Measurements from ENCODE around the gene NCAPH2. TPM values are rescaled to one million over a fixed set of nuclear protein-coding genes. Genes with fewer than 3 reads are reported as not detected.
"Not testable (repeated sequence)": the region's sequence is repeated elsewhere in the genome, so short reads cannot be mapped to it uniquely, and the experiment has no call there.

The NCAPH2 gene
- total and polyA plus RNA-seq, 4 experiments from 2014 or later: 36.4 to 81.8 (median 59.0) TPM

- H3K36me3 Mint-ChIP-seq; H3K9me3 ChIP-seq (ENCODE audit: control insufficient read depth in 1 of 2, low read length in 2 of 2); H3K27me3 Mint-ChIP-seq; H3K9me3 Mint-ChIP-seq; H3K27ac ChIP-seq (ENCODE audit: low read depth, low read length); DNase-seq; H3K36me3 ChIP-seq (ENCODE audit: insufficient read depth, low read length); H3K4me3 ChIP-seq (ENCODE audit: low read length in 2 of 2); H3K27me3 ChIP-seq (ENCODE audit: insufficient read depth, low read length); intact Hi-C loops (cut with micrococcal nuclease): not testable (repeated sequence)
- H3K27ac Mint-ChIP-seq: peak overlapping the region; percentile 29 to 98 (median 96)
- peaks cover 30 to 63% (median 49%) of the 10 kb centered on the region in 4 donors for H3K4me1 Mint-ChIP-seq
- CTCF ChIA-PET (ENCODE audit: partially characterized antibody): interaction anchor here (1.4 to 9.2 kb wide), 4 partner anchors 14 to 80 kb away, joined by 7 to 135 read pairs (median 18); partner anchors contain the start of genes SCO2, SYCE3 and TYMP
- POLR2A ChIA-PET (ENCODE audit: partially characterized antibody): interaction anchor here (1.0 to 10.4 kb wide), 4 partner anchors 14 to 79 kb away, joined by 3 to 321 read pairs (median 14); partner anchors contain the start of genes CHKB, LMF2, NCAPH2 and SCO2
- peaks cover 59% of the 10 kb centered on the region for H3K4me1 ChIP-seq (ENCODE audit: insufficient read depth, low read length)
- H3K4me3 Mint-ChIP-seq: peak overlapping the region in 1 of 8 donors; percentile 8
Observed at GRCh38 chr22:50541667-50542026, 33.6 kb downstream of the NCAPH2 start.

- Mint-ChIP-seq H3K27me3 (no peaks in the 10 kb centered on the region), H3K4me1 (peaks cover 31 to 66% (median 51%) of the 10 kb centered on the region in 4 donors), H3K4me3 (peak overlapping the region in 6 of 8 donors; percentile 3 to 62 (median 53)), H3K36me3 (no peaks in the 10 kb centered on the region), H3K27ac (peak overlapping the region; percentile 59 to 97 (median 91)), H3K9me3 (peaks cover 0 to 1% (median 0%) of the 10 kb centered on the region in 8 donors)
- H3K27ac ChIP-seq (ENCODE audit: low read depth, low read length): no peak overlapping the region
- DNase-seq: no peak
- CTCF ChIA-PET (ENCODE audit: partially characterized antibody): interaction anchor here (1.4 to 9.2 kb wide), 2 partner anchors 15 to 79 kb away, joined by 7 to 135 read pairs; partner anchors contain the start of genes SCO2 and TYMP
- H3K27me3 ChIP-seq (ENCODE audit: insufficient read depth, low read length): no peaks in the 10 kb centered on the region
- H3K36me3 ChIP-seq (ENCODE audit: insufficient read depth, low read length): no peaks in the 10 kb centered on the region
- intact Hi-C loops (cut with micrococcal nuclease): no loop called here
- peaks cover 59% of the 10 kb centered on the region for H3K4me1 ChIP-seq (ENCODE audit: insufficient read depth, low read length)
- H3K9me3 ChIP-seq (ENCODE audit: control insufficient read depth in 1 of 2, low read length in 2 of 2): no peaks in the 10 kb centered on the region
- no peak overlapping the region for H3K4me3 ChIP-seq (ENCODE audit: low read length in 2 of 2)
- POLR2A ChIA-PET (ENCODE audit: partially characterized antibody): interaction anchor here (1.0 to 10.4 kb wide), 2 partner anchors 14 to 79 kb away, joined by 3 to 321 read pairs; partner anchors contain the start of genes SCO2 and TYMP
Observed at GRCh38 chr22:50542416-50542927, 34.4 kb downstream of the NCAPH2 start.

- H3K4me1 ChIP-seq (ENCODE audit: insufficient read depth, low read length): peaks cover 51% of the 10 kb centered on the region
- CTCF ChIA-PET (ENCODE audit: partially characterized antibody): interaction anchor here (1.0 to 9.2 kb wide), 5 partner anchors 17 to 76 kb away, joined by 3 to 135 read pairs (median 5); partner anchors contain the start of genes SCO2, SYCE3 and TYMP
- peak; percentile 72 to 82 (median 76) for DNase-seq
- Mint-ChIP-seq H3K27me3 (no peaks in the 10 kb centered on the region), H3K27ac (peak overlapping the region; percentile 42 to 91 (median 85)), H3K36me3 (no peaks in the 10 kb centered on the region), H3K4me1 (peaks cover 26 to 62% (median 42%) of the 10 kb centered on the region in 4 donors), H3K9me3 (no peaks in the 10 kb centered on the region), H3K4me3 (peak overlapping the region in 7 of 8 donors; percentile 64 to 79 (median 69))
- H3K4me3 ChIP-seq (ENCODE audit: low read length in 2 of 2): peak overlapping the region; percentile 24 to 51
- H3K27me3 ChIP-seq (ENCODE audit: insufficient read depth, low read length): no peaks in the 10 kb centered on the region
- H3K27ac ChIP-seq (ENCODE audit: low read depth, low read length): peak overlapping the region; percentile 59
- POLR2A ChIA-PET (ENCODE audit: partially characterized antibody): interaction anchor here (0.6 to 2.8 kb wide), 8 partner anchors 12 to 77 kb away, joined by 3 to 27 read pairs (median 9); partner anchors contain the start of genes LMF2, NCAPH2, SCO2 and SYCE3
- H3K36me3 ChIP-seq (ENCODE audit: insufficient read depth, low read length): no peaks in the 10 kb centered on the region
- intact Hi-C loops (cut with micrococcal nuclease): loop anchor here (1.0 to 2.0 kb wide), 4 partner anchors 19 to 147 kb away; partner anchors contain the start of genes CHKB and SYCE3
- H3K9me3 ChIP-seq (ENCODE audit: control insufficient read depth in 1 of 2, low read length in 2 of 2): no peaks in the 10 kb centered on the region
Observed at GRCh38 chr22:50544078-50544745, 36.2 kb downstream of the NCAPH2 start.

- Mint-ChIP-seq H3K9me3 (no peaks in the 10 kb centered on the region), H3K4me1 (peaks cover 23 to 57% (median 37%) of the 10 kb centered on the region in 4 donors), H3K27me3 (no peaks in the 10 kb centered on the region), H3K4me3 (peak overlapping the region in 7 of 8 donors; percentile 36 to 79 (median 69)), H3K36me3 (no peaks in the 10 kb centered on the region), H3K27ac (peak overlapping the region; percentile 70 to 91 (median 85))
- CTCF ChIA-PET (ENCODE audit: partially characterized antibody): interaction anchor here (1.0 to 2.7 kb wide), 4 partner anchors 16 to 76 kb away, joined by 3 to 23 read pairs (median 4); partner anchors contain the start of genes SCO2 and SYCE3
- H3K36me3 ChIP-seq (ENCODE audit: insufficient read depth, low read length): no peaks in the 10 kb centered on the region
- peak in 1 of 5 donors; percentile 27 for DNase-seq
- H3K27me3 ChIP-seq (ENCODE audit: insufficient read depth, low read length): no peaks in the 10 kb centered on the region
- H3K4me1 ChIP-seq (ENCODE audit: insufficient read depth, low read length): peaks cover 53% of the 10 kb centered on the region
- POLR2A ChIA-PET (ENCODE audit: partially characterized antibody): interaction anchor here (0.6 to 2.8 kb wide), 8 partner anchors 12 to 76 kb away, joined by 3 to 27 read pairs (median 9); partner anchors contain the start of genes LMF2, NCAPH2, SCO2 and SYCE3
- peak overlapping the region; percentile 24 to 51 for H3K4me3 ChIP-seq (ENCODE audit: low read length in 2 of 2)
- intact Hi-C loops (cut with micrococcal nuclease): loop anchor here (1.0 to 5.0 kb wide), 5 partner anchors 18 to 147 kb away; partner anchors contain the start of genes CHKB, LMF2, NCAPH2 and SYCE3
- peak overlapping the region; percentile 59 for H3K27ac ChIP-seq (ENCODE audit: low read depth, low read length)
- no peaks in the 10 kb centered on the region for H3K9me3 ChIP-seq (ENCODE audit: control insufficient read depth in 1 of 2, low read length in 2 of 2)
Observed at GRCh38 chr22:50544746-50545253, 36.8 kb downstream of the NCAPH2 start.

GRCh38 chr22:50545522-50546325 is 37.7 kb downstream of the NCAPH2 start, which contains the start of gene KLHDC7B:
Gene KLHDC7B (plus strand): TSS chr22:50545899. CDS start chr22:50546244, 345 bp downstream.
- no peaks in the 10 kb centered on the region for H3K36me3 ChIP-seq (ENCODE audit: insufficient read depth, low read length)
- no peaks in the 10 kb centered on the region for H3K9me3 ChIP-seq (ENCODE audit: control insufficient read depth in 1 of 2, low read length in 2 of 2)
- no peak for DNase-seq
- peaks cover 28 to 58% (median 38%) of the 10 kb centered on the region in 4 donors for H3K4me1 Mint-ChIP-seq
- ChIA-PET POLR2A (ENCODE audit: partially characterized antibody) (interaction anchor here (1.0 to 2.8 kb wide), 8 partner anchors 13 to 75 kb away, joined by 3 to 27 read pairs (median 9); partner anchors contain the start of genes LMF2, NCAPH2, SCO2 and SYCE3), CTCF (ENCODE audit: partially characterized antibody) (interaction anchor here (0.7 to 2.7 kb wide), 6 partner anchors 15 to 305 kb away, joined by 3 to 23 read pairs (median 3); partner anchors contain the start of genes SCO2 and SYCE3)
- peaks cover 53% of the 10 kb centered on the region for H3K4me1 ChIP-seq (ENCODE audit: insufficient read depth, low read length)
- no peaks in the 10 kb centered on the region for H3K27me3 ChIP-seq (ENCODE audit: insufficient read depth, low read length)
- intact Hi-C loops (cut with micrococcal nuclease): loop anchor here (2.0 to 5.0 kb wide), 2 partner anchors 17 to 38 kb away; partner anchors contain the start of genes LMF2, NCAPH2 and SYCE3
- peak within 1 kb of the TSS; percentile 24 to 51 for H3K4me3 ChIP-seq (ENCODE audit: low read length in 2 of 2)
- peak within 1 kb of the TSS; percentile 70 to 91 (median 86) for H3K27ac Mint-ChIP-seq
- H3K9me3 Mint-ChIP-seq: no peaks in the 10 kb centered on the region
- no peaks in the 10 kb centered on the region for H3K27me3 Mint-ChIP-seq
- peak within 1 kb of the TSS; percentile 59 for H3K27ac ChIP-seq (ENCODE audit: low read depth, low read length)
- no peaks in the 10 kb centered on the region for H3K36me3 Mint-ChIP-seq
- H3K4me3 Mint-ChIP-seq: peak within 1 kb of the TSS; percentile 36 to 79 (median 69)
